ENCODE data around the gene BUD31.

BUD31 gene

DNA sequence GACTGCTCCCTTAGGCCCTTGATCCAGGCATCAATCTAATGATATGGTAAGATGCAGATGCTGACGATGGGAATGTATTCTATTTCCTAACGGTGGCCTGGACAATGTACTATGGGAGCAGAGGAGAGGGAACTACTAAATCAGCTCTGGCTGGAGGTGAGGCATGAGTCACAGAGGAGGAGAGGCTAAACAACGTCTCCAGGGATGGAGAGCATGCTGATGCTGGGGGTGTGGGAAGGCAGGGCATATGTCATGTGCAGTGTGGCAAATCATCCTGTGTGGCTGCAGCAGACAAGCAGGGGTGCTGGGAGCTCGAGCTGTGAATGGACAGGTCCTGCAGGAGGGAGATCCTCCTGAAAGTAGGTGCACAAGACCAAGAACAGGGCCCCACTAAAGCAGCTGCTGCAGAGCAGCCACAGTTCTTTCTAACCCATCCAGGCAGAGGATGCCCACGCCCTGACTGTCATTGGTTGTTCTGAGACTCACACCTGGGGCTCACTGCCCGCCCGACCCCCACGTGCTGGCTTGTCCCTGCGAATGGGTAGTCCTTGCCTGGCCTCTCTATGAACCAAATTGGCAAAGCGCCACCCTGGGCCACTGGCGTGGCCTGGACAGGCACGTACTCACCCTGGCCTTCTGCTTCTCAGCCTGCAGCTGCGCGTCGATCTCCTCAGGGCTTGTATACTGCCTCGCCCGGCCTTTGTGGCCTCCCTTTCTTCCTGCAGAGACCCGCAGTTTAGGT is 4.4 kb upstream of the BUD31 start:
- peaks cover 72% of the 10 kb centered on the region for H3K79me2 ChIP-seq (ENCODE audit: control insufficient read depth, low read length)
- TF ChIP-seq, protein P1, sequence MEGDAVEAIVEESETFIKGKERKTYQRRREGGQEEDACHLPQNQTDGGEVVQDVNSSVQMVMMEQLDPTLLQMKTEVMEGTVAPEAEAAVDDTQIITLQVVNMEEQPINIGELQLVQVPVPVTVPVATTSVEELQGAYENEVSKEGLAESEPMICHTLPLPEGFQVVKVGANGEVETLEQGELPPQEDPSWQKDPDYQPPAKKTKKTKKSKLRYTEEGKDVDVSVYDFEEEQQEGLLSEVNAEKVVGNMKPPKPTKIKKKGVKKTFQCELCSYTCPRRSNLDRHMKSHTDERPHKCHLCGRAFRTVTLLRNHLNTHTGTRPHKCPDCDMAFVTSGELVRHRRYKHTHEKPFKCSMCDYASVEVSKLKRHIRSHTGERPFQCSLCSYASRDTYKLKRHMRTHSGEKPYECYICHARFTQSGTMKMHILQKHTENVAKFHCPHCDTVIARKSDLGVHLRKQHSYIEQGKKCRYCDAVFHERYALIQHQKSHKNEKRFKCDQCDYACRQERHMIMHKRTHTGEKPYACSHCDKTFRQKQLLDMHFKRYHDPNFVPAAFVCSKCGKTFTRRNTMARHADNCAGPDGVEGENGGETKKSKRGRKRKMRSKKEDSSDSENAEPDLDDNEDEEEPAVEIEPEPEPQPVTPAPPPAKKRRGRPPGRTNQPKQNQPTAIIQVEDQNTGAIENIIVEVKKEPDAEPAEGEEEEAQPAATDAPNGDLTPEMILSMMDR (IDR thresholded peaks at IDR 0.05; ENCODE audit: low read depth, low read length, poor library complexity, severe bottlenecking): no peak
- TF ChIP-seq EZH2phosphoT487 (IDR thresholded peaks at IDR 0.05; ENCODE audit: borderline replicate concordance, low read length): no peak
- H3K27ac ChIP-seq (ENCODE audit: low read depth, low read length): no peak overlapping the region
- no peaks in the 10 kb centered on the region for H3K27me3 ChIP-seq (ENCODE audit: control insufficient read depth, low read length)
- no peak overlapping the region for H3K4me2 ChIP-seq (ENCODE audit: low read length)
- H3F3A ChIP-seq (ENCODE audit: control insufficient read depth, insufficient read depth): peaks cover 8% of the 10 kb centered on the region; the same call in 1 of the 2 replicates
- peaks cover 18% of the 10 kb centered on the region for H3K4me1 ChIP-seq (ENCODE audit: control insufficient read depth, low read length)
- peaks cover 21% of the 10 kb centered on the region for H4K20me1 ChIP-seq (ENCODE audit: control insufficient read depth, insufficient read depth, low read depth, low read length)
- peaks cover 84% of the 10 kb centered on the region for H3K36me3 ChIP-seq (ENCODE audit: control insufficient read depth, low read length)
- H3K9me2 ChIP-seq (replicated peaks; ENCODE audit: control insufficient read depth, low read length): no peaks in the 10 kb centered on the region
- no peaks in the 10 kb centered on the region for H3K9me3 ChIP-seq (ENCODE audit: control insufficient read depth, insufficient read depth, low read length)
- H3K4me3 ChIP-seq (ENCODE audit: low read length): no peak overlapping the region

DNA sequence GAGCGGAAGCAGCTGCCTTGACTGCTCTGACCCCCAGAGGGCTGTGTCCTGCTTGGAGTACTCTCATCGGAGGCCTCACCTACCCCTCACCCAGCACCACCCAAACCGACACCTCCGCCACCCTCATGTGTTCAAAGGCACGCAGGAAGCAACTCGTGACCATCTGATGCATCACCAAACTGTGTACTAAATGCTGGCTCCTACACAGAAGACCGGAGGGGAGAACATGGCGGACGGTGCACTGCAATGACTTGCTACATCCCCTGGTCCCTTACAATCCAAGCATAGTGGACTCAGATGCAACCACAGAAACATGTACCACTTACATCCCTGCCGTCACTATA is 3.8 kb upstream of the BUD31 start:
- peaks cover 81% of the 10 kb centered on the region for H3K36me3 ChIP-seq (ENCODE audit: control insufficient read depth, low read length)
- no peak overlapping the region for H3K27ac ChIP-seq (ENCODE audit: low read depth, low read length)
- no peak overlapping the region for H3K4me2 ChIP-seq (ENCODE audit: low read length)
- H3K9me2 ChIP-seq (replicated peaks; ENCODE audit: control insufficient read depth, low read length): no peaks in the 10 kb centered on the region
- peaks cover 77% of the 10 kb centered on the region for H3K79me2 ChIP-seq (ENCODE audit: control insufficient read depth, low read length)
- H3K27me3 ChIP-seq (ENCODE audit: control insufficient read depth, low read length): no peaks in the 10 kb centered on the region
- H3K4me3 ChIP-seq (ENCODE audit: low read length): no peak overlapping the region
- H3K9me3 ChIP-seq (ENCODE audit: control insufficient read depth, insufficient read depth, low read length): no peaks in the 10 kb centered on the region
- peaks cover 26% of the 10 kb centered on the region for H4K20me1 ChIP-seq (ENCODE audit: control insufficient read depth, insufficient read depth, low read depth, low read length)
- no peak for TF ChIP-seq EZH2phosphoT487 (IDR thresholded peaks at IDR 0.05; ENCODE audit: borderline replicate concordance, low read length)
- TF ChIP-seq, protein P1 (IDR thresholded peaks at IDR 0.05; ENCODE audit: low read depth, low read length, poor library complexity, severe bottlenecking): no peak
- H3F3A ChIP-seq (ENCODE audit: control insufficient read depth, insufficient read depth): peaks cover 8% of the 10 kb centered on the region; the same call in 1 of the 2 replicates
- peaks cover 22% of the 10 kb centered on the region for H3K4me1 ChIP-seq (ENCODE audit: control insufficient read depth, low read length)

DNA sequence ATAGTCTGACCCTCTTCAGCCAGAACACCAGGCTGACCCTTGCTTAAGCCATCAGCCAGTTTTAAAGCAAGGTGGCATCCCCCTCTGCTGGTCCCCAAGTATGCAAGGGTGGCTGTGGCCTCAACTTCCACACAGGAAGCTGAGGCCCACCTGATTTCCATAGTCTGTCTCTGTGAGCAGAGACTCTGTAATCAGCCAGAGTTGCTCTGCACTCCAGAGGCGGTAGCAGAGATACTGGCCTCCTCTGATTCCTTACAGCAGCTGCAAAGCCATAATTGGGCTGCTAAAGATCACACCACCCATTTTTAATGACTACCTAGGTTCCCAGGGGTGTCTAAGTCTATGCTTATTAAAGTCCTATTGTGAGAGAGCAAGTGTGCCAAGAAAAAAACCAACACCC is 2.2 kb upstream of the BUD31 start:
- Histone ChIP-seq H3K27me3 (ENCODE audit: control insufficient read depth, low read length) (no peaks in the 10 kb centered on the region), H3K9me2 (replicated peaks; ENCODE audit: control insufficient read depth, low read length) (no peaks in the 10 kb centered on the region), H3K79me2 (ENCODE audit: control insufficient read depth, low read length) (peaks cover 87% of the 10 kb centered on the region), H3K9me3 (ENCODE audit: control insufficient read depth, insufficient read depth, low read length) (no peaks in the 10 kb centered on the region), H3F3A (ENCODE audit: control insufficient read depth, insufficient read depth) (peaks cover 11% of the 10 kb centered on the region), H3K27ac (ENCODE audit: low read depth, low read length) (peak overlapping the region; percentile 76), H3K4me2 (ENCODE audit: low read length) (peak overlapping the region; percentile 85), H3K4me3 (ENCODE audit: low read length) (peak overlapping the region; percentile 83), H3K36me3 (ENCODE audit: control insufficient read depth, low read length) (peaks cover 81% of the 10 kb centered on the region), H3K4me1 (ENCODE audit: control insufficient read depth, low read length) (peaks cover 33% of the 10 kb centered on the region), H4K20me1 (ENCODE audit: control insufficient read depth, insufficient read depth, low read depth, low read length) (peaks cover 32% of the 10 kb centered on the region)
- TF ChIP-seq, protein P1 (IDR thresholded peaks at IDR 0.05; ENCODE audit: low read depth, low read length, poor library complexity, severe bottlenecking): peak; percentile 48
- TF ChIP-seq EZH2phosphoT487 (IDR thresholded peaks at IDR 0.05; ENCODE audit: borderline replicate concordance, low read length): no peak
